Measurements from ENCODE around the gene C1orf226. TPM values are rescaled to one million over a fixed set of nuclear protein-coding genes. Genes with fewer than 3 reads are reported as not detected.
"Not testable (repeated sequence)": the region's sequence is repeated elsewhere in the genome, so short reads cannot be mapped to it uniquely, and the experiment has no call there.

Gene C1orf226
- total and polyA plus RNA-seq, 2 experiments from 2014 or later = 2.8 to 6.6 TPM

GRCh38 chr1:162347281-162347680 is 34.2 kb upstream of the C1orf226 start:
- WGBS (ENCODE audit: low lambda C conversion rate, missing lambda C conversion rate) = 45% methylated on average over 3 of the region's 3 CpGs
- H3K27me3 ChIP-seq = no peaks in the 10 kb centered on the region
- no peaks in the 10 kb centered on the region for H3K9me2 ChIP-seq (replicated peaks; ENCODE audit: insufficient read depth)
- H3K9me3 ChIP-seq (ENCODE audit: low read depth) = no peaks in the 10 kb centered on the region
- no peak overlapping the region for H3K4me3 ChIP-seq
- H4K20me1 ChIP-seq (ENCODE audit: insufficient read depth, poor library complexity, severe bottlenecking) = no peaks in the 10 kb centered on the region
- no peak for DNase-seq (ENCODE audit: low spot score)
- H3K36me3 ChIP-seq (replicated peaks; ENCODE audit: insufficient read depth, low read depth) = no peaks in the 10 kb centered on the region
- no peak overlapping the region for H2AFZ ChIP-seq
- H3K4me2 ChIP-seq = peak overlapping the region; percentile 25
- no peak overlapping the region for H3K27ac ChIP-seq
- TF ChIP-seq EZH2 (IDR thresholded peaks at IDR 0.05; ENCODE audit: borderline replicate concordance) (no peak), EZH2phosphoT487 (IDR thresholded peaks at IDR 0.05; ENCODE audit: low read depth, severe bottlenecking, unreplicated experiment) (no peak), CTCF (IDR thresholded peaks at IDR 0.05; ENCODE audit: poor library complexity) (no peak)
- H3K79me2 ChIP-seq = no peaks in the 10 kb centered on the region
- peaks cover 24% of the 10 kb centered on the region for H3K4me1 ChIP-seq (ENCODE audit: insufficient read depth)

- Histone ChIP-seq H3K27ac (peak overlapping the region; percentile 84), H3K36me3 (replicated peaks; ENCODE audit: insufficient read depth, low read depth) (no peaks in the 10 kb centered on the region), H3K79me2 (no peaks in the 10 kb centered on the region), H3K27me3 (no peaks in the 10 kb centered on the region), H3K4me3 (no peak overlapping the region), H3K4me2 (peak overlapping the region; percentile 41), H2AFZ (no peak overlapping the region), H3K4me1 (ENCODE audit: insufficient read depth) (peaks cover 34% of the 10 kb centered on the region), H3K9me2 (replicated peaks; ENCODE audit: insufficient read depth) (no peaks in the 10 kb centered on the region), H3K9me3 (ENCODE audit: low read depth) (no peaks in the 10 kb centered on the region), H4K20me1 (ENCODE audit: insufficient read depth, poor library complexity, severe bottlenecking) (no peaks in the 10 kb centered on the region)
- 33% methylated on average over 11 of the region's 11 CpGs for WGBS (ENCODE audit: low lambda C conversion rate, missing lambda C conversion rate)
- DNase-seq (ENCODE audit: low spot score) = peak; percentile 67
- TF ChIP-seq EZH2phosphoT487 (IDR thresholded peaks at IDR 0.05; ENCODE audit: low read depth, severe bottlenecking, unreplicated experiment) (no peak), EZH2 (IDR thresholded peaks at IDR 0.05; ENCODE audit: borderline replicate concordance) (no peak), CTCF (IDR thresholded peaks at IDR 0.05; ENCODE audit: poor library complexity) (no peak)
These were observed 31.7 kb upstream of the C1orf226 start for GRCh38 chr1:162349635-162350330.

GRCh38 chr1:162351246-162351842 is 30.2 kb upstream of the C1orf226 start:
- Histone ChIP-seq H3K4me1 (ENCODE audit: insufficient read depth) (peaks cover 34% of the 10 kb centered on the region), H2AFZ (no peak overlapping the region), H3K4me3 (no peak overlapping the region), H3K36me3 (replicated peaks; ENCODE audit: insufficient read depth, low read depth) (no peaks in the 10 kb centered on the region), H3K27ac (no peak overlapping the region), H3K9me3 (ENCODE audit: low read depth) (no peaks in the 10 kb centered on the region), H3K27me3 (no peaks in the 10 kb centered on the region), H3K4me2 (no peak overlapping the region), H3K9me2 (replicated peaks; ENCODE audit: insufficient read depth) (no peaks in the 10 kb centered on the region), H3K79me2 (no peaks in the 10 kb centered on the region), H4K20me1 (ENCODE audit: insufficient read depth, poor library complexity, severe bottlenecking) (no peaks in the 10 kb centered on the region)
- 64% methylated on average over 6 of the region's 6 CpGs for WGBS (ENCODE audit: low lambda C conversion rate, missing lambda C conversion rate)
- no peak for DNase-seq (ENCODE audit: low spot score)
- TF ChIP-seq CTCF (IDR thresholded peaks at IDR 0.05; ENCODE audit: poor library complexity) (no peak), EZH2phosphoT487 (IDR thresholded peaks at IDR 0.05; ENCODE audit: low read depth, severe bottlenecking, unreplicated experiment) (no peak), EZH2 (IDR thresholded peaks at IDR 0.05; ENCODE audit: borderline replicate concordance) (no peak)

- H3K4me2 ChIP-seq; H2AFZ ChIP-seq; H3K27me3 ChIP-seq; H3K36me3 ChIP-seq (replicated peaks; ENCODE audit: insufficient read depth, low read depth); H3K4me3 ChIP-seq; H3K79me2 ChIP-seq; H3K27ac ChIP-seq; H3K9me3 ChIP-seq (ENCODE audit: low read depth); DNase-seq (ENCODE audit: low spot score); H3K9me2 ChIP-seq (replicated peaks; ENCODE audit: insufficient read depth); H4K20me1 ChIP-seq (ENCODE audit: insufficient read depth, poor library complexity, severe bottlenecking): not testable (repeated sequence)
- H3K4me1 ChIP-seq (ENCODE audit: insufficient read depth) = peaks cover 34% of the 10 kb centered on the region
- 87% methylated on average over 3 of the region's 4 CpGs for whole genome bisulfite sequencing (ENCODE audit: low lambda C conversion rate, missing lambda C conversion rate)
These were observed 29.7 kb upstream of the C1orf226 start for GRCh38 chr1:162351874-162352273.

All from hepatocyte (in vitro differentiated cells).